Omental fat pad (tissue), 4 donors: ENCODE data around the gene PEX12. TPM values are rescaled to one million over a fixed set of nuclear protein-coding genes. Genes with fewer than 3 reads are reported as not detected.
A peak's percentile ranks its signal among the peaks of the same experiment; 100 is the strongest.

Experiments used
- small RNA-seq: library from RNA; depleted of rRNA; stranded (forward); fragments of <200 nt; gene quantifications from one replicate; pipeline ENCODE3, GENCODE V24; 2016
- total RNA-seq, 4 donors: library from RNA; depleted of rRNA; stranded (reverse); fragments of >200 nt; gene quantifications; one replicate each; pipeline ENCODE4 v1.1.0, GENCODE V29; 2016

The PEX12 gene
- total RNA-seq, 4 donors from 2014 or later: 3.5 to 7.4 (median 5.2) TPM

Small RNAs within 50 kb of the gene (small RNA-seq; reads per million reads assigned to genes)
- gene AC004134.1 (not detected), gene AC015911.1 (not detected), gene SNORD7 (110 reads per million, percentile 96 among the genes with 10 or more reads in this experiment)

Other genes with a start within 250 kb of the PEX12 start
- 100 to 1,000 TPM in 1 of 4 donors, 10 to 100 TPM in 3; 58.1 to 127 (median 92.3) TPM for gene SLFN11, start 204.9 kb downstream of the PEX12 start, total RNA-seq
- 10 to 100 TPM in 2 of 4 donors, 1 to 10 TPM in 2; 9.0 to 24.7 (median 11.0) TPM for gene SLFN12, start 146.1 kb downstream of the PEX12 start, total RNA-seq
- 10 to 100 TPM in 1 of 4 donors, 1 to 10 TPM in 3; 5.9 to 20.3 (median 7.4) TPM for gene SLFN13, start 129.8 kb downstream of the PEX12 start, total RNA-seq
- 10 to 100 TPM in 1 of 4 donors, 1 to 10 TPM in 3; 2.3 to 31.2 (median 4.7) TPM for gene SLFN12L, start 40.9 kb downstream of the PEX12 start, total RNA-seq
- not detected for gene SLFN14, start 17.8 kb downstream of the PEX12 start, total RNA-seq
- gene AP2B1, start 8.8 kb upstream of the PEX12 start, total RNA-seq: 10 to 100 TPM; 62.6 to 94.3 (median 79.4) TPM
- gene RASL10B, start 153.1 kb upstream of the PEX12 start, total RNA-seq: 10 to 100 TPM in 3 of 4 donors, 1 to 10 TPM in 1; 9.9 to 63.8 (median 42.3) TPM
- gene GAS2L2, start 174.7 kb upstream of the PEX12 start, total RNA-seq: under 1 TPM in 3 of 4 donors, not detected in 1; 0.37 to 0.82 (median 0.48) TPM
- gene C17orf50, start 182.3 kb upstream of the PEX12 start, total RNA-seq: not detected
- gene MMP28, start 217.1 kb upstream of the PEX12 start, total RNA-seq: 10 to 100 TPM; 31.5 to 65.6 (median 48.7) TPM
- 10 to 100 TPM; 33.2 to 80.2 (median 64.0) TPM for gene TAF15, start 230.9 kb upstream of the PEX12 start, total RNA-seq